ENCODE data around the gene SLIT1.

The SLIT1 gene

DNA sequence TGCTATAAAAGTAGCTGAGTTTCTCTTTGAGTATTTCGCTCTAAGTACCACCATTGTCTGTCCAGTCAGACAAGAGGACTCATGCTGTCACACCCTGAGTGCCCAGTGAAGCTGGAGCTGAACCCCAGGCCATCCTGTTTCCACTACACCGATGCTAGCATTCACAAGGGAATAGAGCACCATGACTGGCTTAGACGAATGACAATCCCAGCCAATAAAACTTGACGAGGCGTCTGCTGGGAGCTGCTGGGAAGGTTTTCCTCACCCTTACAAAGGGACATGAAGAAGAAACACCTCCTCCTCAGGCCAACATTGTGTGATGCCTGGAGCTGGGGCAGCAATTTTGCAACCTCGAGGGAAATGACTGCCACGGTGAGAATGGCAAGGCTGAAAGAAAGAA is 17.5 kb upstream of the SLIT1 start:
- no peak for DNase-seq (ENCODE audit: low read depth in 2 of 2, low spot score in 1 of 2)

DNA sequence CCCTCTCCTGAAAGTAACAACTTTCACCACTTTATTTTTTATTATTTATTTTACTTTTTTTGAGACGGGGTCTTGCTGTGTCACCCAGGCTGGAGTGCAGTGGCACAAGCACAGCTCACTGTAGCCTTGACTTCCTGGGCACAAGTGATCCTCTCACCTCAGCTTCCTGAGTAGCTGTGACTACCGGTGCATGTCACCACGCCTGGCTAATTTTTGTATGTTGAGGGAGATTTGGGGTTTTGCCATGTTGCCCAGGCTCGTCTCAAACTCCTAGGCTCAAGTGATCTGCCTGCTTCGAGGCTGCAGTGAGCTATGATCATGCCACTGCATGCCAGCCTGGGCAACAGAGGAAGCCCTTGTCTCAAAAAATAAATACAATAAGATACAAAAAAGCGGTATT is 14.9 kb upstream of the SLIT1 start:
- no peak for DNase-seq (ENCODE audit: low read depth in 2 of 2, low spot score in 1 of 2)

DNA sequence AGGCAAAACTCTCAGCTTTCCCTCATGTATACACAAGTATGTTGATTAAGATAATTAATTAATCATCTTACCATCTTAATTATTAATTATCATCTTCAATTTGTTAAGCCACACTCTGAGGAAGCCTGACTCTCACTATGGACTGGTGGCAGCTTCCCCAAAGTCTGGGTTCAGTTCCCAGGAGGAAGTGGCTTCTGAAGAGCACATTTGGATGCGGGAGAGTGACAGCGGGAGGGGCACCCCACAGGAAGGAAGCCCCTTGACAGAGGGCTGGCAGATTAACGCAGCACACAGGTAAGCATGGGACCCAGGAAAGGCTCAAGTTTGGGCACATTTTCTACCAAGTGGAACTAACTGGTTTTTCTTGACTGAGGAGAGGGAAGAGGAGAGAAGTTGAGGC is 13.4 kb upstream of the SLIT1 start:
- no peak for DNase-seq (ENCODE audit: low read depth in 2 of 2, low spot score in 1 of 2)

DNA sequence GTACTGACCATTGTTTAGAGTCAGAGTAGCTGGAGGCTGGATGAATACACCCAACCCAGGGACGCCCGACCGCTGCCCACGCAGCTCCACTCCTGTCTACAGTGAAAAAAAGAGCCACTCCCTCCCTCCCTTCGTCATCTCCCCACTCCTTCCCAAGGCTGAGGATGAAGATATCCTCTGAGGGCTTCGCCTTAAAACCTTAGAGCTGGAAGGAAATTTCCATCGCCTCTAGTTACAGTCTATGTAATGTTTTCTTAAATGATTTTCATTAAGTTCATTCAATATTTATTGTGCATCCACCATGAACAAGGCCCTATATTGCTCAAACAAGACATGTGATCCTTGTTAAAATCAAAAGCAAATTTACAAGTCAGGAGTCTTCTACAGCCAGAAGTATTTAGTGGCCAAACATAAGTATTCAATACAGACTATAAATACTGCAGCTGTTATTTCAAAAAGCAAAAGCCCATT is 11.3 kb upstream of the SLIT1 start:
- no peak for DNase-seq (ENCODE audit: low read depth in 2 of 2, low spot score in 1 of 2)

DNA sequence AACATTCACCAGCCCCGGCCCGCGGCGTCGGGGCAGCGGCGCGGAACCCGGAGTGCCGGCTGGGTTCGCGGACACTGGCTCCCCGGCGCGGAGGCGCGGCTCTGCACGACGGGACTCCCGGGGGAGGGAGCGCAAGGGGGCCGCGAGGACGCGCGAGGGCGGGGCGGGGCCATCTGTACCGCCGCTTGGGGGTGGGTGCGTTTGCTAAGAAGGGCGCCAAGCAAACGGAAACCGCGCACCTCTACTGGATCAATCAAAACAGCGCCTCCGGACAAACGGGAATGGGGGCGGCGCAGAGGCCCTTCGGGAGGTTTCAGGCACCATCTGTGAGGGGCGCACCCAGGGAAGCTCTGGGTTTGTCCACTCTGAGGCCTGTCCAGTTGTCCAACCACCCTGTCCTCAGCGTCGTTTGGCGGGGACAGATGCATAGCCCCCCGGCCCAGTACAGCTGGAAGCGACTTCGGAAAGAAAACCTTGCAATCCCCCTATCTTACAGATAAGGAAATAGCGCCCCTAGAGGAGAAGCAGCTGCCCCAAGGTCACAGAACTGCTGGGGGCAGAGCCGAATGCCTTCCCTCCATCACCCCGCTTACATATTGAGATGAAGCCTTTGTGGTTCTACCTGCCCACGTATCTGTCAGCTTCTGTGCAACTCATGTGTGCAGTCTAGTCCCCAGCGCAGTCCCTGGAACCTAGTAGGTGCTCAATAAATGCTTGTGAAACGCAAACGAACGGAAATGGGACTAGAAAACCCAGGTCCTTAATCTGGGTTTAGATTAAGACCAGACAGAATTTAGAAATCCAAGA is 10.7 kb upstream of the SLIT1 start:
- DNase-seq (ENCODE audit: low read depth in 2 of 2, low spot score in 1 of 2): peak; percentile 18 to 35

DNA sequence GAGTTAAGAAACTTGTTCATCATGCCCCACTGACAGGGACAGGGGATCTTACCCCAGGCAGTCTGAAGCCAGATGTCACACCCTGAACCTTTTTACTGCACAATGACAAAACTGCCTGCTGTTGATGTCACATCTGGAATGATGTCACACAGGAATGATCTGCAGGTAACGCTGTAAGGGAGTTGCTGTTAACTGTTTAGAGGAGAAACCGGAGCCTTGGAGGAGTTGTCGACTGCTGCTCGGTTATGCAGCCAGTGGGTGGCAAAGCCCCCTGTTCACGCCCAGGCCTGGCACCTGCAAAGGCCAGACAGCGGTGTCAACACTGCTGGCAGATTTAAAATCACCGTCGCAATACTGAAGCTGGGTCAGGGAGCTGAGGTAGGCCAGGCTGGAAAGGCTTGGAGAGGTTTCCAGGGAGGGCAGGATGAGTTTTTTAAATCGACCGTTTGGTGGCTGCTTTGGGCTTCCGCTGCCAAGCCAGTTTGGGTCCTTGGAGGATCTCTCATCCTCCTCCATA is 10.0 kb upstream of the SLIT1 start:
- no peak for DNase-seq (ENCODE audit: low read depth in 2 of 2, low spot score in 1 of 2)

DNA sequence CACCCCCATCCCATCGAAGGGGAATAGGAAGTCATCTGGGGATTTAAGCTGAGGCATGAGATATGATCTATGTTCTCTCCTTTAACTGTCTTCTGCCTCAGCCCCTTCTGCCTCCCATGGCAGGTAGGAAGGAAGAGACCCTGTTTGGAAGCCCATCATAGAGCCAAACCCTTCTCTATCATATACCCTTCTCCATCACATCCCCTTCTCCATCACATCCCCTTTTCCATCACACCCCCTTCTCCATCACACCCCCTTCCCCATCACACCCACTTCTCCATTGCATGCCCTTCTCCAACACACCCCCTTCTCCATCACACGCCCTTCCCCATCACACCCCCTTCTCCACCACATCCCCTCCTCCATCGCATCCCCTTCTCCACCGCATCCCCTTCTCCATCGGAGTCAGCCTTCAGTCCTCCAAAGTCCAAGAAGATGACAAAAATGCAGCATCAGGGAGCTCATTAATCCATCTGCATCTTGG is 7.2 kb upstream of the SLIT1 start:
- no peak for DNase-seq (ENCODE audit: low read depth in 2 of 2, low spot score in 1 of 2)

DNA sequence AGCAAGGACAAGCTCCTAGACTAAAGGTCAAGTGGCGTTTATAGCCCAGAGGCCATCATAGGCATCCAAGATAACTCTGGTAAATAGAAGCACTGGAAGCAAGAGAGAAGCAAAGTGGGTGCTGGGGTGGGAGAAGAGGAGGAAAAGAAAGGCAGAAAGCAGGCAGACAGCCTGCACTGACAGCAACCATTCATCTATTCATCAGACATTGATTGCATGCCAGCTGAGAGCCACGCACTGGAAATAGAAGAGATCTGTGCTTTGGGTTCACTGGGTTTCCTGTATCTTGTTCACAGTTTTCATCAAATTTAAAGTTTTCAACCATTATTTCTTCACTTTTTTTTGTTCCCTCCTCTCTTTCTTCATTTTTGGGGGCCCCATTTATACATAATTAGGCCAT is 4.7 kb upstream of the SLIT1 start:
- DNase-seq (ENCODE audit: low read depth in 2 of 2, low spot score in 1 of 2): no peak

DNA sequence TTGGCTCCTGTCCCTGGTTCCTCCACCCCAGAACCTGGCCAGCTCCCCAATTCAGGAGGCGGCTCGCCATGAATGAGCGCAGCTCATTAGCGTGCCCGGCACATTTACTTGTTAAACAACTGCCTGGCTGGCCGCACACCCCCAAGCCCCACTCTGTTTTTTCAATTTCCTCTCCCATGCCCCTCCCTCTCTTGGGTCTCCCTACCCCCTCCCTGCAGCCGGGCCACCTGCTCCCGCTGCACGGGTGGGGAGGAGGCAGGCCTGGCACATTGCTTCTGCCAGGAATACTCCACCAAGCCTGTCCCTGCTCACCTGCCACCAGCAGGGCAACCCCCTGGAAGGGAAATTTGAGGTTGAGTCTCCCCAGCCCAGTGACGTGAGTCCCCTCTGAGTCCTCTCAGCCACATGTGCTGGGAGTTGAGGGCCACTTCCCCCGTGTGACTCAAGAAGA is 2.5 kb upstream of the SLIT1 start:
- no peak for DNase-seq (ENCODE audit: low read depth in 2 of 2, low spot score in 1 of 2)

DNA sequence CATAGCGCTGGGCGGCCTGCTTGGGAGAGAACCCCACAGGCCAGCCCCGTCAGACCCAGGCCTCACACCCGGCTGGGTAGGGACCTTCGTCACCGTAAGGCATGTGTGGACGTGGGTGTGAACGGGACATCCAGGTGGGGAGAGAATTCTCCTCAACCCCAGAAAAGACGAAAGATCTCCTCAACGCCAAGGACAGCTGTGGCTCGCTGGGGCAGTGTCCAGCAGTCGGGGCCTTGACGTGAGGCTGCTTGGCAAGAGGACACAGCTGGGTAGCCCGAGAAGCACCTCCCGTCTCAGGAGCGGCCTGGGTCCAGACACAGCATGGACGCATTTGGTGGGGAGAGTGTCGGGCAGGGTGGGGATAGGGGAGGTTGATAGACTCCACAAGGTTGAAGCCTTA is 1.2 kb upstream of the SLIT1 start:
- DNase-seq (ENCODE audit: low read depth in 2 of 2, low spot score in 1 of 2): no peak

DNA sequence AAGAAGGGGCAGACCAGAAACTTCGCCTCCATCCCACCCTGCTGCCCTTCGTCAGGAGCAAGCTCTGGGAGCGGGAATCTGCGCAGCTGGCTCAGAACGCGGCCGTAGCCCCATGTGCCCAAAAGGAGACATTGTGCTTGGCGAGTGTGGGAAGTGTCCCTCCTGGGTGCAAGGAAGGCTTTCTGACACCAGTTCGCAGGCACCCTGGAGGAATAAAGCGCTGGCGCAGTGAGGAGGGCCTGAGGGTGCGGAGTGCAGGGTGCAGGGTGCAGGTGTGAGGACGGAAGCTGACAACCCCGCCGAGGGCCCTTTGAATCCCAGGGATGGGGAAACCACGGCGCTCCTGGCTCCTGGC is 811 bp downstream of the SLIT1 start:
- DNase-seq (ENCODE audit: low read depth in 2 of 2, low spot score in 1 of 2): no peak

DNA sequence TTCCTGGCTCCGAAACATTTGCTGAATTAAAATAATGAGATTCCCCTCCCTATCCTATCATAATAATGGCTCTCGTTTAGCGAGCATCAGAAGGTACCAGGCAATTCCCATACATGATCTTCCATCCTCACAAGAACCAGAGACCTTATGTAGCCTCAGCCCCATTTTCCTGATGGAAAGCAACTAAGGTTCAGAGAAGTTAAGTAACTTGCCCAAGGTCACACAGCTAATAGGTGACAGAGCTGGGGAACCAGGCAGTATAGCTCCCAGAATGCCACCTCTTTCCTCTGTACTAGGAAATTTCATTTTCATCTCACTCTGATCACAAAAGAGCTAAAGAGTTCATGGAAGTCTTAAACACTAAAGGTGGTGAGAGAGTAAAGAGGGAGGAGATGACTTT is 2.4 kb downstream of the SLIT1 start:
- no peak for DNase-seq (ENCODE audit: low read depth in 2 of 2, low spot score in 1 of 2)

DNA sequence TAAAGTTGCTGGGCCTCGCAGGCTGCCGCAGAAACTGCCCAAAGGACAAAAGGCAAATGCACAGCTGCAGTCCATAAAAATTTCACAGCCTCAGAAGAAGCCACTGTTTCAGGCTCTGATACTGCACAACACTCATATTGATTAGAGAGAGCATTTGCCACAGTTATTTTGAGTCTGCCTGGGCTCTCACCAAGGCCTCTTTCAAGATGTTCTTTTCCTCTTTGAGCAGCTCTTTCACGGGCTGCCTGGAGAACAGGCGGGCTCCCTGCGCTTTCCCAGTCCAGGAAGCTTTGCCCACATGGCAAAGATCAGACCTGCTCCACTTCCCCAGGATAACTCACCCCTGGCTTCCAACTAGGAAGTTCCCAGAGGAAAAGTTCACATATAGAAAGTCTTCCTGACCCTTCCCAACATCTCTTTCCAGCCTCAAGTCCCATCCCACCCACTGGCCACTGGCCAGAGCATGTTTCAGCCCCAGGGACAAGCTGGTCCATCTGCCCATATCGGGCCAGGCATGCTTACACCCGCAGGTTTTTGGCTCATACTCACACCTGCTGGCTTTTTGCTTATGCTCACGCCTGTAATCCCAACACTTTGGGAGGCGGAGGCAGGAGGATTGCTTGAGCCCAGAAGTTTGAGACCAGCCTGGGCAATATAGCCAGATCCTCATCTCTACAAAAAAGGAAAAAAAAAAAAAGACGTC is 3.3 kb downstream of the SLIT1 start:
- no peak for DNase-seq (ENCODE audit: low read depth in 2 of 2, low spot score in 1 of 2)

DNA sequence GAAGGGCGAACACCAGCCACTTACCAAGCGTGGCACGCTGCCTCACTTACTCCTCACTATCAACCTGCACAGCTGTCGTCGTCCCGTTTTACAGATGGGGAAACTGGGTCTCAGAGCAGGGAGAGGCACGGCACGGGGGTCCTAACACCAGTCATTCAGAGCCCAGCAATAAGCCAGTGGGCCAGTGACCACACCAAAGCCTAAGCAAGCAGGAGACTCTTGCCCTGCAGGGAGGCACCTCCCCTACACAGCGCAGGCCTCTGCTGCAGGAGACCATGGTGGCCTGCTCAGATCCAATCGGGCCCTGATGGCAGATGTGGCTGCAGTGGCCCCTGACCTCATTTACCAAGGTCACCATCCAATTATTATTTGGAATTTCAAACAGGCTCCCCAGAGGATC is 4.8 kb downstream of the SLIT1 start:
- DNase-seq (ENCODE audit: low read depth in 2 of 2, low spot score in 1 of 2): no peak

DNA sequence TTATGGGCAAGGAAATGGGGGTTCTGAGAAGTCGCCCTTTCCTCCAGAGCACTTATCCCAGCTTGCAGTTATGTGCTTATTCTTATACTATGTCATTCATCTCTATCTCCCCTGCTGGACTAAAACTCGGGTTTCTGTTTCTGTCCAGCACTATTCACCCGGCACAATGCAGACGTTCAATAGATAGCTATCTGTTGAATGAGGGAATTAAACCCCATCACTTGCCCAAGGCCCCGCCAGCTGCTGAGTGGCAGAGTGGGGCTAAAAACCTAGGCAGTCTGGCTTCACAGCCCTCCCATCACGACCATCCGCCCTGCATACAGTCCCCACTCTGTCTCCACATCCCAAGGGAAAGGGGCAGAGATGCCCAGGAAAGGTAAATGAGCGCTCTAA is 5.4 kb downstream of the SLIT1 start:
- no peak for DNase-seq (ENCODE audit: low read depth in 2 of 2, low spot score in 1 of 2)

DNA sequence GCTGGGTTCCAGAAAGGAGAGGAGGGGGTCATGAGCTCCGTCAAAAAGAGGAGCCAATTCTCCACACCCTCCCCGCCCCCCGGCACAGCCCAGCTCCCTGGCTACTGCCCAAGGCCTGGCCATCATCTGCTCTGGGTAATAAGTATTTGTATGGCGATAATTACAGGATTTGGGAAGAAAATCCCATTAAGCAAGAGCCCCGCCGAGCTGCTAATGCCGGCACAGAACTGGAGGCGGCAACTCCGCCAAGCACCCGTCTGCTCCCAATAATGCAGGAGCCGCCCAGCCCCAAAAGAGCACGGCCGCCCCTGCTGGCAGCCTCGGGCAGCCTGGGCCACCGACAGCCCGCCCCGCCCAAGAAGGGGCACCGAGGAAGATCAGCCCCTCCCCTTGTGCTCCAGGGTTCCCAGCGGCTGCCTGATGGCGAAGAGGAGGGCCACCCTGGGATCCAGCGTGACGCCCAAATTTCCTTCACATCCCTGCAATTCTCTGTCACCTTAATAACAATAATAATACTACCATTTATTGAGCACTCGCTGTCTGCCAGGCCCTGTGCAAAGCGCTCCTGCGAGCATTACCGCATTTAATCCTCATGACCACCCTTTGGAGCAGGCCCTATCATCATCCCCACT is 5.9 kb downstream of the SLIT1 start:
- DNase-seq (ENCODE audit: low read depth in 2 of 2, low spot score in 1 of 2): no peak

DNA sequence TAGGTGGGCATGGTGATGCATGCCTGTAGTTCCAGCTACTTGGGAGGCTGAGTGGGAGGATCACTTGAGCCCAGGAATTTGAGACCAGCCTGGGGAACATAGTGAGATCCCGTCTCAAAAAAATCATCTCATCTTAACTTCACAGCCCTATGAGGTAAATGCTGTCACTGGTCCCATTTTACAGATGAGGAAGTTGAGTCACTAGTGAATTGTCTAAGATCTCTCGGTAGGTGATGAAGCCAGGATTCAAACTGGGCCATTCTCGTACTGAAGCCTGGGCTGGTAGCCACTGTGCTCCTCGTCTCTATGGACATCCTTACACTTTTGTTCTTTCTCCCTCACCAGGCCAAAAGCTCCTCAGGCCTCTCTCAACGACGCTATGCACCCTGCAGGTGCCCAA is 6.4 kb downstream of the SLIT1 start:
- DNase-seq (ENCODE audit: low read depth in 2 of 2, low spot score in 1 of 2): no peak

DNA sequence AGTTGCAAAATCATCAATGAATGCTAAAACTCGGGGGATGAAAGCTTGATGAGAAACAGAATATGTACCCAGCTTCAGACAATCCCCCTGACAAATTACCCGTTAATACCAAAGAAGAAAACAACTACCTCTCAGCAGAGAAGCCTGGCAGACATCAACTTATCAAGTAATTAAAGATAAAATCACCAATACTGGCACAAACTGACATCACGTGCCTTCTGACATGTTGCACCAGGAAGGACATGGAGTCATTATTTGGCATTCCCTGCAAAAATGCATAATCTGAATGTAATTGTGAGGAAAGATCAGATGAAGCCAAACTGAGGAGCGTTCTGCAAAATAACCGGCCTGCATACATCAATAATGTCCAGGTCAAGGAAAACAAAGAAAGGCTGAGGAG is 7.7 kb downstream of the SLIT1 start:
- DNase-seq (ENCODE audit: low read depth in 2 of 2, low spot score in 1 of 2): no peak

DNA sequence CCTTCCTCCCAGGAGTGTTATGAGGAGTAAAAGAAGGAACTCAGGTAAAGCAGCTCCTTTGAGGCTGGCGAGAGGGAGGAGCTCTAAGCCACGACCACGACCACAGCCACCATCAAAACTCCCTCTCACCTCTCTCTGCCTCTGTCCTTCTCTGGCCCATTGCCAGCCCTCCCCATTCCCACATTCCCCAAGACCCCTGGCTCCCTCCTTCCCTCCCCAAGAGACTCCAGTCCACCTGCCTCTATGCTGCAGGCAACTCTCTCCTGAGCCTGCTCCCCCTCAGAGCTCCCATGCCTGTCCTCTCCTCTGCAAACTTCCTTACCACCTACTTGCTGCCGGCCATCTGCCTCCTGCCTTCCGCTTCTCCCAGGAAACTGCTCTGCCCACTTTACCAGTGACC is 9.5 kb downstream of the SLIT1 start:
- no peak for DNase-seq (ENCODE audit: low read depth in 2 of 2, low spot score in 1 of 2)

DNA sequence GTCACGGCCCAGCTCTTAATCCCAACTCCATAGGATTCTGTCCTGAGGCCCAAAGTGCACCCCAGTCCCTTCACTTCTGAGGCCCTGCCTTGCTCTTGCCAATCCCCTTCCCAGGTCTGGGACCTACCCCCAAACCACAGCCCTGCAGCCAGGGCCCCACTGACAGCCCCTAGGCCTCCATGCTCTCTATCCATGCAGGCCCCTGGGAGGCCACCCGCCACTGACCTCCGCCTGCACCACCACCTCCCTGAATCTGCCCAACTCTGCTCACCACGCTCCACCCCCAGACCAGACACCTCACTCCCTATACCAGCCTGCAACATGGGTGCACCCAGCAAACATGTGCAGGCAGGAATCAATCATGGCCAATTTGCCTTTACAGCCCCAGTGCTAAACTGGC is 10.2 kb downstream of the SLIT1 start:
- DNase-seq (ENCODE audit: low read depth in 2 of 2, low spot score in 1 of 2): no peak

DNA sequence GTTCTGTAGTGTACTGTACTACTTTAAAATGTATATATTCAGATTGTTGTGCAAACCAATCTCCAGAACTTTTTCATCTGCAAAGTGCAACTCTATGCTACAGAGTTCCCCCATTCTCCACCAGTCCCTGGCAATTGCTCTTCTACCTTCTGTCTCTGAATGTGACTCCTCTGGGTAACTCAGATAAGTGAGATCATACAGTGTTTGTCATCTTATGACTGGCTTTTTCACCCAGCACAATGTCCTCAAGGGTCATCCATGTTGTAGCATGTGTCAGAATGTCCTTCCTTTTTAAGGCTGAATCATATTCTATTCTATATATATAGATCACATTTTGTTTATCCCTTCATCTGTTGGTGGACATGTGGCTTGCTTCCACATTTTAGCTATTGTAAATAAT is 10.8 kb downstream of the SLIT1 start:
- no peak for DNase-seq (ENCODE audit: low read depth in 2 of 2, low spot score in 1 of 2)

DNA sequence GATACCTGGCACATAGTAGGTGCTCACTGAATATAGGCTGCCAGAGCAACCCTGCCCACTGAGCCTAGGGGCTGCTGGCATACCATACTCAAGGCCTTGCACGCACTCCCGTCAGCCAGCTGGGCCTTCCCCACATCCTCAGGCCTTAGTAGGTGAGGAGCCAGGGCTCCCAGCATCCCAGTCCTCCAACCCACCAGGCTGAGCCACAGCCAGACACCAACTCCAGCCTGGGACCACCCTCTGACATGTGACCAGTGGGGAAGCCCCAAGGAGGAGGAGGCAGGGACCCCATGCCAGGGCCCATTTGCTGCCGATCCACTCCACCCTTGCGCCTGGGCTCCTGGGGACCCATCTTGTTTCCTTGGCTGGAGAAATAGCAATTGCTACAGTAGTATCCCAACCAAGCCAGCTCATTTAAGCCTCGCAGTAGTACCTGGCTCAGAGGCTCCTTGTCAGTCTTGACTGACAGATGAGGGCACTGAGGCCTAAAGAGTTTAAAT is 11.4 kb downstream of the SLIT1 start:
- DNase-seq (ENCODE audit: low read depth in 2 of 2, low spot score in 1 of 2): no peak

Measured in stimulated activated CD8-positive, alpha-beta memory T cell treated with anti-CD3 and anti-CD28 coated beads, Interleukin-4, amount 100 ng/mL, for 1 hour (primary cell).